ENCODE data around the gene MIF. TPM values are rescaled to one million over a fixed set of nuclear protein-coding genes. Genes with fewer than 3 reads are reported as not detected.
"Not testable (repeated sequence)": the region's sequence is repeated elsewhere in the genome, so short reads cannot be mapped to it uniquely, and the experiment has no call there.

The MIF gene
- polyA plus RNA-seq, 1 donor from 2014 or later: 1,216 TPM

DNA sequence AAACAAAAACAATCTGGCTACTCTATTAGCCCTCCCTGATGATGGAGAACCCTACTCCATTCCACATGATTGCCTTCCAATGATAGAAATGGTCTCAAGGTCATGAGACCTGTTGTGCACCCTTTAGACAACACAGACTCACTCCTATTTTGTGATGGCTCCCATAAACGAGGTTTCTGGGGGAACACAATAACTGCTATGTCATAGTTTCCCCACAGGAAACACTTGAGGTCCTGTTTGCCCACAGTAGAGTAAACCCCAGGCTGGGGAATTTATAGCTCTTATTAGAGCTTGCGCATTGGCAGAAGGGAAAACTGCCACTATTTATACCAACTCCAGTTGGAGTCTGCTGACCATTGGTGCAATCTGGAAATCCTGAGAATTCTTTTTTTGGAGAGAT, 28.7 kb downstream of the MIF start:
- H3K4me1 Mint-ChIP-seq: peaks cover 0 to 4% (median 0%) of the 10 kb centered on the region in 3 donors
- H3K4me3 Mint-ChIP-seq: no peak overlapping the region
- H3K27me3 Mint-ChIP-seq: no peaks in the 10 kb centered on the region
- peaks cover 24% of the 10 kb centered on the region for H3K36me3 Mint-ChIP-seq
- peaks cover 6 to 11% (median 7%) of the 10 kb centered on the region in 3 donors for H3K9me3 Mint-ChIP-seq
- H3K27ac Mint-ChIP-seq: no peak overlapping the region

DNA sequence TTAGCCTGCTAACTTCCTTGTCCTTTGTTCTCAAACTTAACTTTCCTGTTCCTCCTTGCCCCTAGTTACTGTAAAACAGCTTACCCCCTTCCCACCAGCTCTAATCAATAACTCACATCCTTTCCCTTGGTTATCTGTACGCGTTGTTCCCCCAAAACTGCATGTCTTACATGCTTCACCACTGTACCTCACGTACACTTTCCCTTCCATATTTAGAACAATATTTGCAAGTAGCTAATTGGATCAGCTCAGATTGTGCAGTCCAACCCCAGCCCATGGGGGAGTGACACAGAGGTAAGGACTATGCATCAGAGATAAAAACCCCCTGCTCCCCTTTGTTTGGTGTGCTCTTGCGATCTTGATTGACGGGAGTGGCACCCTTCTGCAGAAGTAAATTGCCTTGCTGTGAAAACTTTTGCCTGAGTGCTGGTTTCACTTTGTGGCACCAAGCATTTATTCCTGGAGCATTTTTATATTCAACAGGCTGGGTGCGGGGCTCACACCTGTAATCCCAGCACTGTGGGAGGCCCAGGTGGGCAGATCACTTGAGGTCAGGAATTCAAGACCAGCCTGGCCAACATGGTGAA, 30.9 kb downstream of the MIF start:
- H3K36me3 Mint-ChIP-seq: peaks cover 24% of the 10 kb centered on the region
- H3K27me3 Mint-ChIP-seq: no peaks in the 10 kb centered on the region
- no peak overlapping the region for H3K4me3 Mint-ChIP-seq
- no peak overlapping the region for H3K27ac Mint-ChIP-seq
- peaks cover 3 to 12% (median 4%) of the 10 kb centered on the region in 3 donors for H3K4me1 Mint-ChIP-seq
- H3K9me3 Mint-ChIP-seq: peaks cover 6 to 11% (median 7%) of the 10 kb centered on the region in 3 donors

DNA sequence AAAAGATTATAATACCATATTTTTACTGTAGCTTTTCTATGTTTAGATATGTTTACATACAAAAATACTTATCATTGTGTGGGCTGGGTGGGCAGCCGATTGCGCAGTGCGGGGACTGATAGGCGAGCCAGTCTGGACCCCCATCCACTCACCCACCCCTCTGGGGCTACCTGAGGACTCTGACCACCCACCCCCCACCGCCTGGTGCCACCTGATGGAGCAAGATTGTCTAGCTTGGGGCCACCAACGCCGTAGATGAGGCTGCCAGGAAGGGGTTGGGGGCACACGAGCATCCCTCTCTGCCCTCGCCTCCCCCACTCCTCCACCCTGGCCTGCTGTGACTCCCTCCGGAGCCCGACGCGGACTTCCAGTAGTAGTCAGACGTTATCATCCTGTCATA, 32.4 kb downstream of the MIF start:
- Mint-ChIP-seq H3K4me3 (no peak overlapping the region), H3K9me3 (peaks cover 7 to 11% (median 7%) of the 10 kb centered on the region in 3 donors), H3K27ac (no peak overlapping the region), H3K4me1 (peaks cover 3 to 12% (median 4%) of the 10 kb centered on the region in 3 donors), H3K36me3 (peaks cover 25% of the 10 kb centered on the region), H3K27me3 (no peaks in the 10 kb centered on the region)

DNA sequence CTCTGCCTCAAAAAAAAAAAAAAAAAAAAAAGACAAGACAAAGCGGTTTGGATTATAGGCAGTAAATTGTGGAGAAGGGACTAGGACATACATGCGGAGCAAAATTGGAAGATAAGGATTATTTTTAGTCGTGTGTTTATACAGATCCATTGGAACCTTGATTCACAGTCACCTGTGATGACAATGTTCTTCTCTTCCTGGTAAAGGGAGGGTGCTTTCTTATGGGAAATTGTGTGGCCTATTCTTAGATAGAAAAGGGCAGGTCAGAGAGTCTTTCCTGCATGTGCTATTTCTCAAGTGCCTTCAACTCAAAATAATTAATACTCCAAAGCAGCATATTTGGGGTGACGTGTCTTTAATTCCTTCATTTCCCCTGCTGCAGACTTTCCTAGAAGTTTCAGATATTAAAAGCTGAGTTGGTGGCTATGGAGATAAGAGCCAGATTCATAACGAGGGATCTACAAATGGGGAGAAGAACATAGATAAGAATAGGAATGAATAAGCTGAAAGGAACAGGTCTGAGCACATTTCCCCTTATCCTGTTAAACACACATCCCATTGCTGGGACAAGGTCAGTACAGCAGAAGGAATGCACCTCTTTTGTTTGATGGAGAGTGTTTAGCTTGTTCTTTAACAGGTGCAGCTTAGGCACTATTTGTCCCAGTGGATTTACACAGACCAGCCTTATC, 44.3 kb downstream of the MIF start:
- no peaks in the 10 kb centered on the region for H3K9me3 Mint-ChIP-seq
- no peak overlapping the region for H3K4me3 Mint-ChIP-seq
- H3K36me3 Mint-ChIP-seq: no peaks in the 10 kb centered on the region

DNA sequence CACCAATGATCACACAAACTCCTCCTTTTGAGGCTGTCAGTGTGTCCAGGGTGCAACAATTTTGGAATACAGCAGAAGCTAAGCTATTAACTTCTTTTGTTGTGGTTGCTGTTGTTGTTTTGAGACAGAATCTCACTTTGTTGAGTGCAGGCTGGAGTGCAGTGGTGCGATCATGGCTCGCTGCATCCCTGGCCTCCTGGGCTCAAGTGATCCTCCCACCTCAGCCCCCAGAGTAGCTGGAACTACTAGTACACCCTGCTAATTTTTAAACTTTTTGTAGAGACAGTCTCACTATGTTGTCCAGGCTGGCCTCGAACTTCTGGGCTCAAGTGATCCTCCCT, 44.8 kb downstream of the MIF start:
- no peaks in the 10 kb centered on the region for H3K9me3 Mint-ChIP-seq
- H3K4me3 Mint-ChIP-seq: no peak overlapping the region
- no peaks in the 10 kb centered on the region for H3K27me3 Mint-ChIP-seq
- no peaks in the 10 kb centered on the region for H3K4me1 Mint-ChIP-seq
- no peaks in the 10 kb centered on the region for H3K36me3 Mint-ChIP-seq
- H3K27ac Mint-ChIP-seq: no peak overlapping the region

More for the DNA sequence above, 44.3 kb downstream of the MIF start:
- H3K27ac Mint-ChIP-seq: no peak overlapping the region
- no peaks in the 10 kb centered on the region for H3K4me1 Mint-ChIP-seq
- H3K27me3 Mint-ChIP-seq: no peaks in the 10 kb centered on the region

DNA sequence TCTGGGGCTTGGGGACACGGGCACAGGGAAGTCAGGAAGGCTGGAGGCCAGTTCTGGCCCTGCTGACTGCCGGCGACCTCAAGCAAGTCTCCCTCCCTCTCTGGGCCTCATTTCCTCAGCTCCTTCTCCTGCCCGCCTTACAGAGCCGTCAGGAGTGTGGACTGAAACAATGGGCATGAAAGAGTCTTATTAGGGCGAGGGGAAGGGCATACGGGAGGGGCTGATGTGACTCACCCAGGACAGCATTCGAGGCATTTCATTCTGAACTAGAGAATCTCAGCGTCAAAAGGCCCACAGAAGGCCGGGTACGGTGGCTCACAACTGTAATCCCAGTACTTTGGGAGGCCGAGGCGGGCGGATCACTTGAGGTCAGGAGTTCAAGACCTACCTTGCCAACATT, 46.0 kb downstream of the MIF start:
- not testable (repeated sequence) for H3K9me3 Mint-ChIP-seq, H3K27me3 Mint-ChIP-seq, H3K4me3 Mint-ChIP-seq, H3K27ac Mint-ChIP-seq, H3K36me3 Mint-ChIP-seq, H3K4me1 Mint-ChIP-seq

Other genes starting within 250 kb of the MIF start
- gene RGL4, start 203.4 kb upstream of the MIF start, polyA plus RNA-seq: 3.7 TPM
- gene ZNF70, start 143.3 kb upstream of the MIF start, polyA plus RNA-seq: 0.20 TPM
- 1,081 TPM for gene VPREB3, start 140.0 kb upstream of the MIF start, polyA plus RNA-seq
- gene C22orf15, start 131.4 kb upstream of the MIF start, polyA plus RNA-seq: not detected
- gene CHCHD10, start 126.4 kb upstream of the MIF start, polyA plus RNA-seq: 70.6 TPM
- gene MMP11, start 121.5 kb upstream of the MIF start, polyA plus RNA-seq: 6.6 TPM
- gene SMARCB1, start 107.4 kb upstream of the MIF start, polyA plus RNA-seq: 117 TPM
- gene DERL3, start 55.4 kb upstream of the MIF start, polyA plus RNA-seq: 49.4 TPM
- gene SLC2A11, start 36.5 kb upstream of the MIF start, polyA plus RNA-seq: 20.7 TPM
- gene GSTT2B, start 66.8 kb downstream of the MIF start, polyA plus RNA-seq: not detected
- gene DDTL, start 72.5 kb downstream of the MIF start, polyA plus RNA-seq: 1.7 TPM
- gene DDT, start 80.1 kb downstream of the MIF start, polyA plus RNA-seq: 158 TPM
- not detected for gene GSTT2, start 85.8 kb downstream of the MIF start, polyA plus RNA-seq
- not detected for gene GSTT4, start 111.1 kb downstream of the MIF start, polyA plus RNA-seq
- gene CABIN1, start 116.9 kb downstream of the MIF start, polyA plus RNA-seq: 9.0 TPM

All from IgD-negative memory B cell (primary cell).